ENCODE data around the gene SPEF2.
A peak's percentile ranks its signal among the peaks of the same experiment; 100 is the strongest.

The SPEF2 gene, protein sequence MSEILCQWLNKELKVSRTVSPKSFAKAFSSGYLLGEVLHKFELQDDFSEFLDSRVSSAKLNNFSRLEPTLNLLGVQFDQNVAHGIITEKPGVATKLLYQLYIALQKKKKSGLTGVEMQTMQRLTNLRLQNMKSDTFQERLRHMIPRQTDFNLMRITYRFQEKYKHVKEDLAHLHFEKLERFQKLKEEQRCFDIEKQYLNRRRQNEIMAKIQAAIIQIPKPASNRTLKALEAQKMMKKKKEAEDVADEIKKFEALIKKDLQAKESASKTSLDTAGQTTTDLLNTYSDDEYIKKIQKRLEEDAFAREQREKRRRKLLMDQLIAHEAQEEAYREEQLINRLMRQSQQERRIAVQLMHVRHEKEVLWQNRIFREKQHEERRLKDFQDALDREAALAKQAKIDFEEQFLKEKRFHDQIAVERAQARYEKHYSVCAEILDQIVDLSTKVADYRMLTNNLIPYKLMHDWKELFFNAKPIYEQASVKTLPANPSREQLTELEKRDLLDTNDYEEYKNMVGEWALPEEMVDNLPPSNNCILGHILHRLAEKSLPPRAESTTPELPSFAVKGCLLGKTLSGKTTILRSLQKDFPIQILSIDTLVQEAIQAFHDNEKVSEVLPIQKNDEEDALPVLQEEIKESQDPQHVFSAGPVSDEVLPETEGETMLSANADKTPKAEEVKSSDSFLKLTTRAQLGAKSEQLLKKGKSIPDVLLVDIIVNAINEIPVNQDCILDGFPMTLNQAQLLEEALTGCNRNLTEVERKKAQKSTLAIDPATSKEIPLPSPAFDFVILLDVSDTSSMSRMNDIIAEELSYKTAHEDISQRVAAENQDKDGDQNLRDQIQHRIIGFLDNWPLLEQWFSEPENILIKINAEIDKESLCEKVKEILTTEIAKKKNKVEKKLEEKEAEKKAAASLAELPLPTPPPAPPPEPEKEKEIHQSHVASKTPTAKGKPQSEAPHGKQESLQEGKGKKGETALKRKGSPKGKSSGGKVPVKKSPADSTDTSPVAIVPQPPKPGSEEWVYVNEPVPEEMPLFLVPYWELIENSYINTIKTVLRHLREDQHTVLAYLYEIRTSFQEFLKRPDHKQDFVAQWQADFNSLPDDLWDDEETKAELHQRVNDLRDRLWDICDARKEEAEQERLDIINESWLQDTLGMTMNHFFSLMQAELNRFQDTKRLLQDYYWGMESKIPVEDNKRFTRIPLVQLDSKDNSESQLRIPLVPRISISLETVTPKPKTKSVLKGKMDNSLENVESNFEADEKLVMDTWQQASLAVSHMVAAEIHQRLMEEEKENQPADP (N-terminal part only)

DNA sequence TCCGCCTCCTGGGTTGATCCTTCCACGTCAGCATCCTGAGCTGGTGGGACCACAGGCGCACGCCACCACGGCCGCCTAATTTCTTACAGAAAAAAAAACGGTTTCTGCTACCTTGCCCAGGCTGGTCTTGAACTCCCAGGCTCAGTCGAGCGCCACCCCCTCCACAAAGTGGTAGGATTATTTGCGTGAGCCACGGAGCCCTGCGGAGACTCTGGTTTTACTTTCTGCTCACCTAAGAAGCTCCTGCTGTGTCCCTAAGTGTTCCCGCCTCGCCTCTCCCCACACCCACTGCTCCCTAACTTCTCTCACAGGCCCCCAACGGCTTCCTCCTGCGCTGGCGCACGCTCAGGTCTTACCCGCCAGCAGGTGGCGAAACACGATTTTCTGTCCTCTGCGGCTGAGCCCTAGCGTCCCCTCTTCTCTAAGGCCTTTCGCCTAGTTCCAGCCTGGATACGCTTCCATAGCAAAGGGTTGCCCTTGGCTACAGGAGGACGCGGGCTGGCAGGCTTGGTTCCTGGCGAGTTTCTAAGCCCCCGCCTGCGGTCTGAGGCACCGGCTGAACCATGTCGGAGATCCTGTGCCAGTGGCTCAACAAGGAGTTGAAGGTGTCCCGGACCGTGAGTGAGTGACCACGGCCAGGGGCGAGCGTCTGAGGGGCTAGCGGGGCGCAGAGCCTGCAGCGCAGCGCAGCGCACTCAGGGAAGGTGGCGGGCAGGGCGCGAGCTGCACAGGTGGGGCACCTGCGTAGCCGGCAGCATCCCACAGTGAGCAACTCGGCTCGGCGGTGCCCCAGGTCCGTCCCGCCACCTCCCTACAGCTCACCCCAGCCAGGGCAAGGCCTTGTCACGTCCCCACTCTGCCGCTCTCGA is at the start of gene SPEF2:
SPEF2 (plus strand) TSS at position 429 of the 869 bp plus-strand sequence; CDS start at position 564, 135 bp downstream.
- DNase-seq (ENCODE audit: extremely low read depth in 1 of 2, low read depth in 1 of 2) = peak; percentile 53 to 55

DNA sequence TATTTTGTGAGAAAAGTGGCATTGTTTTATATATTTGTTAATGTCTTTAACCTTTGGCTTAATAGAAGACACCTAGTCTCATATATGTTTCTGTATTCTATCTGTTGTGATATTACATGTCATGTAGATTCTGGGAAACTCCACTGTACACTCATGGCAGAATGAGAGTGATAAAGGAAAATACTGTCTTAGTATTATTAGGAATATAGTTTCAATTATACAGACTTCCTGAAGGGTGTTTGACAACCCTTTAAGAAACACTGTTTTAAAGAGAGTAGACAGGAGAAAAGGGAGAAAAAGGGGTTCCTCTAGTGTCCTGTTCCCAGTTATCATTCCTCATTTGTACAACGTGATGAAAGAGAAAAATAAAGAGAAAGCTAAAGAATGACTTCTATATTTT is 42.1 kb upstream of the SPEF2 start:
- DNase-seq (ENCODE audit: extremely low read depth in 1 of 2, low read depth in 1 of 2) = no peak

DNA sequence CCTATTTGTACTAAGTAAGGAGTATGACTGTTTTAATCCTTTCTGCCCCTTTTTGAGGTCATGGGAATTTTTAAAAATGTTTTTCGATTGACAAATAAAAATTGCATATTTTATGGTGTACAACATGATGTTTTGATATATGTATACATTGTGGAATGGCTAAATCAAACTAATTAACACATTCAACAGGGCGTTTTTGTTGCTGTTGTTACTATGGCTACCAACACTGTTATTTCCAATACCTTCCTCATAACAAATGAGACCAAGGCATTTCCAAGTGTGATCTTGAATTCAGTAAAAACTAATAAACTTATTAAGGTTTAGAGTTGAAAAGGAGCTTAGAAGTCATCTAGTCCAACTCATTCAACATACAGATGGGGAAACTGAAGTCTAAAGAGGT is 30.2 kb upstream of the SPEF2 start:
- no peak for DNase-seq (ENCODE audit: extremely low read depth in 1 of 2, low read depth in 1 of 2)

DNA sequence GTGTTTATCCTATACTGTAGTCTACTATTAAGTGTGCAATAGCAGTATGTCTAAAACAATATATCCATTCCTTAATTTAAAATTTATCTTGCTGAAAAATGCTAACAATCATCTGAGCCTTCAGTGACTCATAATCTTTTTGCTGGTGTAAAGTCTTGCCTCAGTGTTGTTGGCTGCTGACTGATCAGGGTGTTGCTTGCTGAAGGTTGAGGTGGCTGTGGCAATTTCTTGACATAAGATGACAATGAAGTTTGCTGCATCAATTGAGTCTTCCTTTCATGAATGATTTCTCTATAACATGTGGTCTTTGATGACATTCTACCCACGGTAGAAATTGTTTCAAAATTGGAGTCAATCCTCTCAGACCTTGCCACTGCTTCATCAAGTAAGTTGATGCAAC is 24.3 kb upstream of the SPEF2 start:
- no peak for DNase-seq (ENCODE audit: extremely low read depth in 1 of 2, low read depth in 1 of 2)

DNA sequence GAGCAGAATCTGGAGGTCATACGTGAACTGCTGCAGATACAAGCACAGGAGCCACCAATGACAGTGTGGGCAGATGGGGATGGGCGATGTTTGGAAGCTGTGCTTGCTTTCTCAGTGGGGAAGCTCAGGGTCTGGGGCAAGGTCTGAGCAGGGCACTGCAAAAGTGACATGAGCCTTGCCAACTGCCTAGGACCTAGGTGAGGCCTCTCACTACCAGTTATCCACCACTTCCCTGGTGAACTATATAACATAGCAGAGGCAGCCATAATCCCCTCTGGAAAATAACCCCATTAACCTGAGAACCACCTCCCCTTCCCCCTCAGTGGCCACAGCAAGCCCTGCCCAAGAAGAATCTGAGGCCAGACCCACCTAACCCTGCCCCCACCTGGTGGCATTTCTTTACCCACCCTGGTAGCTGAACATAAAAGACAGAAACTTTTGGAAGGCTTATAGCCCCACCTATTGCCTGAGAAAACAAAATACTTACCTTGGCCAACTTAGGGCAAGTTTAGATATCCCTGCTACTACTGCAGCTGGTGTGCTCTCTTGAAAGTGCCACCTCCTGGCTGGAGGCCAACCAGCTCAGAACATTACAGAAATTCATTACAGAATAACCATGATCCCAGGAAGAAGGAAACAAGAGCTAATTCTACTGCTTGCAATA is 18.8 kb upstream of the SPEF2 start:
- no peak for DNase-seq (ENCODE audit: extremely low read depth in 1 of 2, low read depth in 1 of 2)

DNA sequence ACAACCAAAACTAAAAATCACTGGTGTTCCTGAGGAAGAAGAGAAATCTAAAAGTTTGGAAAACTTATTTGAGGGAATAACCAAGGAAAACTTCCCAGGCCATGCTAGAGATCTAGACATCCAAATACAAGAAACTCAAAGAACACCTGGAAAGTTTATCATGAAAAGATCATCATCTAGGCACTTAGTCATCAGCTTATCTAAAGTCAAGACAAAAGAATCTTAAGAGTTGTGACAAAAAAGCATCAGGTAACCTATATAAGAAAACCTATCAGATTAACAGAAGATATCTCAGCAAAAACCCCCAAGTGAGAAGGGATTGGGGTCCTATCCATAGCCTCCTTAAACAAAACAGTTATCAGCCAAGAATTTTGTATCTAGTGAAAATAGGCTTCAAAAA is 17.1 kb upstream of the SPEF2 start:
- no peak for DNase-seq (ENCODE audit: extremely low read depth in 1 of 2, low read depth in 1 of 2)

DNA sequence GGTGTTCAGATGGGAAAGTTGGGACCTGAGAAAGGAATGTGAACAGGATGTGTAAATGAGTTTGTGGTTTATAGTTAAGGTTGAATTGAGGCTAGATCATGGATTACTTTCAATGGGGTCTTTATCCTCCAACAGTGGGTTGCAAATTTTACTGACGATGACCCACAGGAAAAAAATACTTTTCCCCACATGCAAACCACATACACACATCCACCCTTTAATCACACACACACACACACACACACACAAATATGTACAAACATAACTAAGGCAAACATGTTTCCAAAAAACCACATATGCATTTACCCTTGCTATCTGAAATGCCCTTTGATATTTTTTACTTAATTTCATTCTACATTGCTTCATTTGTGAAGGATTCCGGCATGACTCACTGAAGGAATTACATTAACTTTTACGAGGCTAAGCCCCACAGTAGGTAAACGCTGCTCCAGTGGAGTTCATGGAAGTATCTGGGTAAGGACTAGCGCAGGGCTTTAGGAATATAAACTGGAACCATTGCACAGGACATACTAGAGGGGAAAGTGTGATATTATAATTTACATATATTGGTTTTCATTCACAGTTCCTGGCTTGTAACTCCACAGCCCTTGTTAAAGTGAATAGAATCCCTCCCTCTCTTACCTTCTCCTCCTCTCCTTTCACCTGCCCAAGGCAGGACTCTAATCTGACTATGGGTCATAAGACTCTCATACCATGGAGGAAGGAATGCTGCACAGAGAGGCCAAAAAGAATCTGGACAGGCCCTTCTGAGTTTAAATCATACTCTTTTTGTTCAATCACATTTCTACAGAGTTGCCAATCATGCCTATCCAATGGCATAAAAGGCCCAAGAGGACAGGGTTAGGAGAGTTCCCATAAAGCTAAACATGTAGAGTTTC is 8.5 kb upstream of the SPEF2 start:
- no peak for DNase-seq (ENCODE audit: extremely low read depth in 1 of 2, low read depth in 1 of 2)

DNA sequence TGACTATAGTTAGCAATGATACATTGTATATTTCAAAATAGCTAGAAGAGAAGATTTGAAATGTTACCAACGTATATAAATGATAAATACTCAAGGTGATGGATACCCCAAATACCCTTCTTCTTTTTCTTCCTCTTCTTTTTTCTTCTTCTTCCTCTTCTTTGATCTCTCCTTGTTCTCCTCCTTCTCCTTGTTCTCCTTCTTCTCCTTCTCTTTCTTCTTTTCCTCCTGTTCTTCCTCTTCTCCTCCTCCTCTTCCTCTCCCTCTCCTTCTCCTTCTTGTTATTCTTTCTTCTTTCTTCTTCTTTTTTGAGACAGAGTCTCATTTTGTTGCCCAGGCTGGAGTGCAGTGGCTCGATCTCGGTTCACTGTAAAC is 616 bp upstream of the SPEF2 start:
- DNase-seq (ENCODE audit: extremely low read depth in 1 of 2, low read depth in 1 of 2) = no peak

DNA sequence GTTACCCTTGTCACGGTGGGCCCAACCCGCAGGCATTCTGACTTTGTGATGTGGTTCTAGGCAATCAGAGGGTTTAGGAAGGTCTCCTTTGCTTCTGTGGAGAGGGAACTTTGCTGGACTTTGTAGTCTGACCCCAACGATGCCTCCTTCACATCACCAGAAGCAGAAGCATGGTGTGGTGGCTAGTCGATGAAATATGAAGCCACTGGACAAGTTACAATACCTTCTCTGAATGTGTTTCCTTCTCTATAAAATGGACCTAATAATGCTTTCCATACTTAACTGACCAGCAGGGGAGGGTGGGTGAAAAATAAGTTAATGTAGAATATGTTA is 607 bp downstream of the SPEF2 start:
- no peak for DNase-seq (ENCODE audit: extremely low read depth in 1 of 2, low read depth in 1 of 2)

DNA sequence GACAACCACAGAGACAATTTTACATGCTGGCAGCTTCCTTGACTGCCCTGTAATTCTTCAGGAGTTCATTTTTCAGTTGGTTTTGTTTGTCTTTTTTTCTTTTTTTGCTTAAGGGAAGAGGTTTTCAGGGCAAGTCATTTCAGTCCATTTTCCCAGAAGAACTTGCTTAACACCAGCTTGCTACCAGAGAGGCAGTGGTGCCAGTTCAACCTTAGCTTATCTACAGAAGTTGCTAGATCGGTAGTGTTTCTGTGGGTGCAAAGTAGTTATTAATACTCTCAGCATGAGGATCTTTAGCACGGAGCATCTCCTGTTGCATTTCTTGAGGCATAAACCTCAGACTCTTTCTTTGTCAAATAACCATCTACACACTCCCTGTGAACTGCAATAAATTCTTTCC is 1.1 kb downstream of the SPEF2 start:
- no peak for DNase-seq (ENCODE audit: extremely low read depth in 1 of 2, low read depth in 1 of 2)

DNA sequence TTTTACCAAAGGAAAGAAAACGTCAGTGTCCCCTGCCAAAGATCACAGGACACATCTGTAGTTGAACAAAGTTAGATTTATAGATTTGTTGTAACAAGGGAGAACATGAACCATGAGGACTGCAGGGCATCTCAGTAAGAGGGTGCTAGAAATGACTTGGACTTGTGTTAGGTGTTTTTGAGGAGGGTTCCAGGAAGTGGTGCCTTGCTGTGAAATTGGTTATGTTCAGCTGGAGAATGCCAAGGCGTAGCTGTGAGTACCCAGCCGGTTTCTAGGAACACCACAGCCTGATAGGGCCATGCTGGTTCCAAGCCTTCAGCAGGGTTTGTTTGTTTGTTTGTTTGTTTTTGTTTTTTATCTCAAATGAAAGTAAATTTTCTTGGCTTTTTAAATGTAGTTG is 5.3 kb downstream of the SPEF2 start:
- no peak for DNase-seq (ENCODE audit: extremely low read depth in 1 of 2, low read depth in 1 of 2)

DNA sequence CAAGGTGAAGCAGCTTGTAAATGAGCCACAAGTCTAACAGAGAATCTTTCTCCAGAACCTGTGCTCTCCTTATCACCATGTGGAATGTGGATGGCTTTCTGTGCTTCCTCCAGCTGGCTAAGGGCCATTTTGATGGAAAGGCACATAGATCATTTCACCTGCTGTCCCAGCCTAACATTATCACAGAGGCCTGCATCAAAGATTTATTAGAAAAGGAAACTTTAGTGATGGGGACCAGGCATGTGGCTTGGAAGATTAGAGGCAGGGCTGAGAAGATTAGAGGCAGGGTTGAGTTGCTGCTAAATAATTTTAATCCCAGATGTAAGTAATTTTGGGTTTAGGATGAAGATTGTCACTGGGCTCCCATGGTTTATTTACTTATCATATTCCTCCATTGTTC is 6.3 kb downstream of the SPEF2 start:
- DNase-seq (ENCODE audit: extremely low read depth in 1 of 2, low read depth in 1 of 2) = no peak

DNA sequence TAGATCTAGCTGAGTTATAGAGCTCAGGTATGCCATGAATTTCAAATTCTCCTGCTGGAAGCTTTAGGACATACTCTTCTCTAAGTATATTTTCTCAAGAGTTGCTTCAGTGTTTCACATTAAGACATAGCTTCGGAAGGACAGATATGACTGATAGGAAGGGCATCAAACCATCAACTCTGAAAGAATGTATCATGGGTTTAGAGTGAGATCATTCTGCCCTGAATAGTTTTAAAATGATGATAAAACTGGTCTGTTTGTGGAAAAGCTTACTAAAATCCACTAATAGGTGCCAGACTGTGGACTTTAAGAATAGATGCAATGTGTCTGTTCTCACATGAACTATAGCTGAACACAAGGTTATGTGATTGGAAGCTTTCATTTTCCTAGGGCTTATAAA is 8.4 kb downstream of the SPEF2 start:
- no peak for DNase-seq (ENCODE audit: extremely low read depth in 1 of 2, low read depth in 1 of 2)

DNA sequence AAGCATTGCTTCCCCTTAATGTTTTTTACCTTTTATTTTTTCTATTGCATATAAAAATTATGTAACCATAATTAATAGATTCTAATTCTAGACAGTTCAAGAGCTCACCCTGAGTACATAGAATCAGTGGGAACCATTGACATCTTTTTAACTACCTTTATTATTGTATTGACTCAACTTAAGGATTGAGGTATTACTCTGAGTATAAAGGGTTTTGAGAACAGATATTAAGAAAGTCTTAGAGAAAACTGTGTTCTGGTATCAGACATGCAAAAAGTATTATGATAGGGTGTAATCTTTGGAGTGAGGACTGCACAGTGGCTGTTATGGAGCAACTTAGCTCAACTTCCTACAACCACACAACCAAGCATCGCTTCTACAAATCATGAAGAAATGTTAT is 8.9 kb downstream of the SPEF2 start:
- DNase-seq (ENCODE audit: extremely low read depth in 1 of 2, low read depth in 1 of 2) = no peak

DNA sequence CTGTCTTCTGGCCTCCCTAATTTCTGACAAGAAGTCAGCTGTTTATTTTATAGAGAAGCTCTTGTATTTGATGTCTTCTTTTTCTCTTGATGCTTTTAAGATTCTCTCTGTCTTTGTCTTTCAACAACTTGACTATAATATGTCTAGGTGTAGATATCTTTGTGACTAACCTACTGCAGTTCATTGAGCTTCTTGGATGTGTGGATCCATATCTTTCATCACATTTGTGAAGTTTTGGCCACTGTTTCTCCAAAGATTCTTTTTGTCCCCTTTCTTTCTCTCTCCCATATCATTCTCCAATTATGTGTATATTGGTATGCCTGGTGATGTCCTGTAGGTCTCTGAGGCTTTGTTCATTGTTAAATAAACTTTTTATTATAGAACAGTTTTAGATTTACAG is 16.7 kb downstream of the SPEF2 start:
- no peak for DNase-seq (ENCODE audit: extremely low read depth in 1 of 2, low read depth in 1 of 2)

DNA sequence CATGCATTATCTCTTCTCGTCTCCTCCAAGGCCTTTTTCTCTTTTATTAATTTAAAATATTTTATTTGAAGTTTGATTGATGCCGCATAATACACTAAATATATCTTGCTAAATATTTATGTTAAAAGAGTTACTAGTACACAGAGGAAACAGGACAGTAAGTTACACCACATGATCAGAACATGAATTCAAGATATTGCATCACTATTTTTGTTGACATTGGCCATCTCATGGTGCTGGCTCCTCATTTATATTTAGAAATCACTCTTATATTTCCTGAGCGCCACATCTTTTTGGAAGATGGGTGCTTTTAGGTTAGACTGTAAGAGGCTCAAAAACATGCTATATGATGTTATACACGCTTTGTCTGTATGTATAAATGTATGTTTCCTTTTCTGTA is 23.0 kb downstream of the SPEF2 start:
- no peak for DNase-seq (ENCODE audit: extremely low read depth in 1 of 2, low read depth in 1 of 2)

DNA sequence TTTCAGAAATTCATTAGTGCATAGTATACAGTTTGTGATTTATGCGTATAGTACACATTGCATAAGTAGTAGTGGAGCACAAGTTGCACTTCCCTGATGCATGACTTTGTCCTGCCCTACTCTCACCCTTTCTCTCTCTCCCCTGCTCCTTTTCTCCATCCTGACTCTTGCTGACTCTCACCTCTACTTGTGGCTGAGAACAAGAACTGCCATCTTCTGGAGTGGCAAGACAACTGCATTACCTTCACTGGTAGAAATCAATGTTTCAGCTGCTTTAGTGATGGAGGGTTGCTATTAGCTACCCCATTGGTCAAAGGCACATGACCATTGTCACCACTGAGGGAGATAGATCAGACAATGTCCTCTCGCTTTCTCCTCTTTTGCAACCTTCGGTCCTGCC is 26.9 kb downstream of the SPEF2 start:
- DNase-seq (ENCODE audit: extremely low read depth in 1 of 2, low read depth in 1 of 2) = no peak

DNA sequence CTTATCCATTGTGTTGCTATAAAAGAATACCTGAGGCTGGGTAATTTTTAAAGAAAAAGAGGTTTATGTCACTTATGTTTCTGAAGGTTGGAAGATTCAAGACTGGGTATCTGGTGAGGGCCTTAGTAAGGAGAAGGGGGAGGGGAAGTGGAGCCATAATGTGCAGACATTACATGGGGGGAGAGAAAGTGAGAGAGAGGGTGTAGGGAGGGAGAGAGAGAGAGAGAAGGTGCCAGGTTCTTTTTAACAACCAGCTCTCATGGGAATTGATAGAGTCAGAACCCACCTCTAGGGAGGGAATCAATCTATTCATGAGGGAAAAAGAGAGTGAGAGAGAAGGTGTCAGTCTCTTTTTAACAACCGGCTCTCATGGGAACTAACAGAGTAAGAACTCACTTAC is 29.5 kb downstream of the SPEF2 start:
- no peak for DNase-seq (ENCODE audit: extremely low read depth in 1 of 2, low read depth in 1 of 2)

DNA sequence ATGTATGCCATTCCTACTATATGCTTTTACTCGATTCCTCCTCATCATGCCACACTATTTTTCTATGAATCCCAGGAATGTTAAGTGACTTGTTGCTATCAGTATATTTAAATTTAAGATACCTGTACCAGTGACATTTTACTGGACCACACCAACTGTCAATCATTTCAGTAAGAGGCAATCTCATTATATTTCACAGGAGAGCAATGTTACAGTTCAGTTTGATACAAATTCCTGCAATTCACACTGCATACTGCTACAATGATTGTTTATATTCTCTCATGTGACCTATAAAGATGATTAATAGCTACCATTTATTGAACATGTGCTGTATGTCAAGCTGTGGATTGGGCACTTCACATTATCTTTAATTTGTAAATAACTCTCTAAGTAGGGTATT is 30.0 kb downstream of the SPEF2 start:
- no peak for DNase-seq (ENCODE audit: extremely low read depth in 1 of 2, low read depth in 1 of 2)
